Panc1 (cell line): ENCODE measurements around the gene EOLA2. TPM values are rescaled to one million over a fixed set of nuclear protein-coding genes. Genes with fewer than 3 reads are reported as not detected.

Source experiments
- ATAC-seq: fragments of 200-7000 bp; cut with Tn5 transposase; 2 replicates; pipeline ENCODE4 v1.9.1; 2020; ENCODE audit warnings: mild to moderate bottlenecking, moderate library complexity
- BruUV-seq: library from RNA; stranded (reverse); fragments of 400-500 nt; replicated peaks from 2 replicates; lab custom pipeline; 2021; lab: Mats Ljungman, UMichigan
- CTCF ChIA-PET: fragments of 300-600 bp; sonication (Branson Sonifier 250); formaldehyde crosslinking; loops from one replicate; lab custom pipeline; 2022; ENCODE audit warnings: antibody characterized with exemption; lab: Charles Lee
- POLR2A ChIA-PET: fragments of 300-600 bp; sonication (Branson Sonifier 250); formaldehyde crosslinking; loops from one replicate; lab custom pipeline; 2022; ENCODE audit warnings: antibody characterized with exemption; lab: Charles Lee
- DNase-seq: peaks from one replicate; pipeline ENCODE4 v3.0.0-alpha.2; 2010; ENCODE audit warnings: low read depth, low spot score
- H3K27ac ChIP-seq: 2 replicates; pipeline ENCODE4 v1.5.1; 2011; ENCODE audit warnings: mild to moderate bottlenecking, low read length, inconsistent platforms
- H3K27me3 ChIP-seq: fragments of 200-500 bp; sonication (Bioruptor generic); 2 replicates; pipeline ENCODE4 v1.6.0; 2014; ENCODE audit warnings: low read length, inconsistent platforms; ENCODE audit not compliant: control insufficient read depth, insufficient read depth
- H3K36me3 ChIP-seq: fragments of 200-500 bp; sonication (Bioruptor generic); 2 replicates; pipeline ENCODE4 v1.5.1; 2014; ENCODE audit warnings: inconsistent platforms, mild to moderate bottlenecking, low read length, moderate library complexity; ENCODE audit not compliant: control insufficient read depth, insufficient read depth
- H3K4me1 ChIP-seq: 2 replicates; pipeline ENCODE4 v1.5.1; 2011; ENCODE audit warnings: inconsistent platforms, mild to moderate bottlenecking, low read length, moderate library complexity; ENCODE audit not compliant: control insufficient read depth, insufficient read depth
- H3K4me3 ChIP-seq, 2 experiments: 2 replicates each; pipeline ENCODE4 v1.5.1; 2011 to 2012; ENCODE audit warnings: low read depth in 2 of 2, low read length in 2 of 2, mild to moderate bottlenecking in 2 of 2, inconsistent platforms in 1 of 2, moderate library complexity in 1 of 2
- H3K9me3 ChIP-seq: fragments of 200-500 bp; sonication (Bioruptor generic); 2 replicates; pipeline ENCODE4 v1.5.1; 2014; ENCODE audit warnings: low read depth, mild to moderate bottlenecking, inconsistent platforms, low read length, moderate library complexity; ENCODE audit not compliant: control insufficient read depth, insufficient read depth
- POLR2AphosphoS5 ChIP-seq: IDR thresholded peaks from 2 replicates; pipeline ENCODE4 v1.6.1; 2012; ENCODE audit warnings: mild to moderate bottlenecking, low read depth, low read length, moderate library complexity
- SIN3A ChIP-seq: IDR thresholded peaks from 2 replicates; pipeline ENCODE4 v1.6.1; 2012; ENCODE audit warnings: low read depth, mild to moderate bottlenecking, low read length, moderate library complexity, borderline replicate concordance; ENCODE audit not compliant: insufficient read depth
- TCF7L2 ChIP-seq: IDR thresholded peaks from 2 replicates; pipeline ENCODE4 v1.6.1; 2011; ENCODE audit warnings: mild to moderate bottlenecking, low read depth, low read length, inconsistent platforms
- in situ Hi-C: cut with HindIII; loops from 2 replicates; pipeline ENCODE4 v1.10.0; 2016; ENCODE audit warnings: low sequenced_read_pairs, low pct_unique_long_range_greater_than_20kb
- intact Hi-C: fragments of 100-400 bp; cut with micrococcal nuclease; formaldehyde crosslinking; loops from one replicate; pipeline ENCODE4 v1.10.0; 2022; ENCODE audit not compliant: unreplicated experiment
- total RNA-seq: library from RNA; stranded (reverse); gene quantifications from one replicate; pipeline ENCODE4 v1.2.1, GENCODE V29; 2021; ENCODE audit not compliant: unreplicated experiment
- TF ChIP-seq, protein P1 (sequence below), 2 experiments: IDR thresholded peaks; 2 replicates each; pipeline ENCODE4 v1.6.1; 2011 to 2012; ENCODE audit warnings: low read depth in 2 of 2, control low read depth in 1 of 2, low read length in 1 of 2, mild to moderate bottlenecking in 1 of 2, moderate library complexity in 1 of 2; ENCODE audit not compliant: insufficient read depth in 1 of 2
- TF ChIP-seq, protein P2 (sequence below): fragments of 450-650 bp; IDR thresholded peaks from 2 replicates; pipeline ENCODE4 v1.5.1; 2017; ENCODE audit warnings: mild to moderate bottlenecking

The EOLA2 gene
- total RNA-seq, 1 experiment from 2014 or later, result 75.0 TPM

DNA sequence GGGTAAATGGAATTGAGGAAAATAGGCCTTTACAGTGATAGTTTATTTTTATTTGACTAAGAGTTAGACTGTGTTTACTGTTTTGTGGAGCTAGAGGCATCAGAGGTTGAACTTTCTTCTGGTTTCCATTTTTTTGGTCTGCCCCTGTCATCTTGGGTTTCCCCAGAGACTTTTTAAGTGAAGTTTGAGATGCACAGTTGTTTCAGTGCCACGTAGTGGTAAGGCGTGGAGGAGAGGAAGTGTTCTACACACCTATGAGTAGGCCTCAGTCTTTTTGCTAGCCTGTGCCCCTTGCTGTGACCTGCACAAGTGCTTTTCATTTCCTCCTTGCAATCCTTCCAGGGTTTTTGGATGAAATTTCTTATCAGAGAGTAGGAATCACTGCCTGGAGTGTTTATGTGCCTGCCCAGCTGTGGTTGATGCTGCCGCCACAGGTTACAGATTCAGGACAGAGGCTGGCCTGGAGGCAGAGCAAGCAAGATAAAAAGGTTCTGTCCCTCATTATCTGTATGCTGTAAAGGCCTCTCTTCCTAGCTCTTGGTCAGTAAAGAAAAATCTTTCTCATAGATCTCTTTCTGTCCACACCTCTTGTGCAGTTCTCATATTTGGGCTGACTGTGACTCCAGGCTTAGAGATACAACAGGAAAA lies 21.4 kb downstream of the EOLA2 start:
- in situ Hi-C loops, result no loop called here
- intact Hi-C loops, result no loop called here
- ATAC-seq (no peak), DNase-seq (no peak)
- ChIA-PET POLR2A (no interaction called here), CTCF (no interaction called here)
- no TSS peak for BruUV-seq
- H3K36me3 ChIP-seq, result no peaks in the 10 kb centered on the region
- no peak overlapping the region for H3K4me3 ChIP-seq
- H3K27me3 ChIP-seq, result no peaks in the 10 kb centered on the region
- no peak for TF ChIP-seq TCF7L2
- H3K9me3 ChIP-seq, result no peaks in the 10 kb centered on the region
- H3K27ac ChIP-seq, result no peak overlapping the region
- H3K4me1 ChIP-seq, result no peaks in the 10 kb centered on the region

DNA sequence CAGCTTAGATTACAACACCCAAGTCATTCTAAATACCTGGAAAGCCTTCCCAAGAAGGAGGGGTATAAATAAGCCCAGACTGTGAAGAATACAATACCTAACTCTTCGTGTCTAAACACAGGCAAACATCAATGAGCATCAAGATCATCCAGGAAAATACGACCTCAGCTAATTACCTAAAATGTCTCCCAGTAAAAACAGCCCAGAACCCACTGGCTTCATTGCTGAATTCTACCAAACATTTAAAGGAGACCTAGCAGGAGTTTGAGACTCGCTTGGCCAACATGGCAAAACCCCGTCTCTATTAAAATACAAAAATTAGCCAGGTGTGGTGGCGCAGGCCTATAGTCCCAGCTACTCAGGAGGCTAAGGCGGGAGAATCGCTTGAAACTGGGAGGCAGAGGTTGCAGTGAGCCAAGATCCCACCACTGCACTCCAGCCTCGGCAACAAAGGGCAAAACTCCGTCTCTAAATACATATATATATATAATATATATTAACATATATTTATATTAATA lies 28.1 kb downstream of the EOLA2 start:
- no peaks in the 10 kb centered on the region for H3K27me3 ChIP-seq
- in situ Hi-C loops, result no loop called here
- no peak; the same call in 1 of the 2 replicates for ATAC-seq
- TF ChIP-seq SIN3A, result no peak
- TF ChIP-seq, protein P1, sequence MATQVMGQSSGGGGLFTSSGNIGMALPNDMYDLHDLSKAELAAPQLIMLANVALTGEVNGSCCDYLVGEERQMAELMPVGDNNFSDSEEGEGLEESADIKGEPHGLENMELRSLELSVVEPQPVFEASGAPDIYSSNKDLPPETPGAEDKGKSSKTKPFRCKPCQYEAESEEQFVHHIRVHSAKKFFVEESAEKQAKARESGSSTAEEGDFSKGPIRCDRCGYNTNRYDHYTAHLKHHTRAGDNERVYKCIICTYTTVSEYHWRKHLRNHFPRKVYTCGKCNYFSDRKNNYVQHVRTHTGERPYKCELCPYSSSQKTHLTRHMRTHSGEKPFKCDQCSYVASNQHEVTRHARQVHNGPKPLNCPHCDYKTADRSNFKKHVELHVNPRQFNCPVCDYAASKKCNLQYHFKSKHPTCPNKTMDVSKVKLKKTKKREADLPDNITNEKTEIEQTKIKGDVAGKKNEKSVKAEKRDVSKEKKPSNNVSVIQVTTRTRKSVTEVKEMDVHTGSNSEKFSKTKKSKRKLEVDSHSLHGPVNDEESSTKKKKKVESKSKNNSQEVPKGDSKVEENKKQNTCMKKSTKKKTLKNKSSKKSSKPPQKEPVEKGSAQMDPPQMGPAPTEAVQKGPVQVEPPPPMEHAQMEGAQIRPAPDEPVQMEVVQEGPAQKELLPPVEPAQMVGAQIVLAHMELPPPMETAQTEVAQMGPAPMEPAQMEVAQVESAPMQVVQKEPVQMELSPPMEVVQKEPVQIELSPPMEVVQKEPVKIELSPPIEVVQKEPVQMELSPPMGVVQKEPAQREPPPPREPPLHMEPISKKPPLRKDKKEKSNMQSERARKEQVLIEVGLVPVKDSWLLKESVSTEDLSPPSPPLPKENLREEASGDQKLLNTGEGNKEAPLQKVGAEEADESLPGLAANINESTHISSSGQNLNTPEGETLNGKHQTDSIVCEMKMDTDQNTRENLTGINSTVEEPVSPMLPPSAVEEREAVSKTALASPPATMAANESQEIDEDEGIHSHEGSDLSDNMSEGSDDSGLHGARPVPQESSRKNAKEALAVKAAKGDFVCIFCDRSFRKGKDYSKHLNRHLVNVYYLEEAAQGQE (IDR thresholded peaks at IDR 0.05; ENCODE audit: insufficient read depth in 1 of 2, low read depth in 2 of 2, low read length in 1 of 2), result no peak
- TF ChIP-seq, protein P2, sequence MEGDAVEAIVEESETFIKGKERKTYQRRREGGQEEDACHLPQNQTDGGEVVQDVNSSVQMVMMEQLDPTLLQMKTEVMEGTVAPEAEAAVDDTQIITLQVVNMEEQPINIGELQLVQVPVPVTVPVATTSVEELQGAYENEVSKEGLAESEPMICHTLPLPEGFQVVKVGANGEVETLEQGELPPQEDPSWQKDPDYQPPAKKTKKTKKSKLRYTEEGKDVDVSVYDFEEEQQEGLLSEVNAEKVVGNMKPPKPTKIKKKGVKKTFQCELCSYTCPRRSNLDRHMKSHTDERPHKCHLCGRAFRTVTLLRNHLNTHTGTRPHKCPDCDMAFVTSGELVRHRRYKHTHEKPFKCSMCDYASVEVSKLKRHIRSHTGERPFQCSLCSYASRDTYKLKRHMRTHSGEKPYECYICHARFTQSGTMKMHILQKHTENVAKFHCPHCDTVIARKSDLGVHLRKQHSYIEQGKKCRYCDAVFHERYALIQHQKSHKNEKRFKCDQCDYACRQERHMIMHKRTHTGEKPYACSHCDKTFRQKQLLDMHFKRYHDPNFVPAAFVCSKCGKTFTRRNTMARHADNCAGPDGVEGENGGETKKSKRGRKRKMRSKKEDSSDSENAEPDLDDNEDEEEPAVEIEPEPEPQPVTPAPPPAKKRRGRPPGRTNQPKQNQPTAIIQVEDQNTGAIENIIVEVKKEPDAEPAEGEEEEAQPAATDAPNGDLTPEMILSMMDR, result no peak
- no peak for TF ChIP-seq TCF7L2
- TF ChIP-seq POLR2AphosphoS5, result no peak
- no peaks in the 10 kb centered on the region for H3K36me3 ChIP-seq
- POLR2A ChIA-PET, result no interaction called here
- H3K4me3 ChIP-seq, result no peak overlapping the region
- H3K27ac ChIP-seq, result no peak overlapping the region
- H3K9me3 ChIP-seq, result no peaks in the 10 kb centered on the region
- H3K4me1 ChIP-seq, result no peaks in the 10 kb centered on the region
- DNase-seq, result no peak
- intact Hi-C loops, result no loop called here
- no TSS peak for BruUV-seq
- CTCF ChIA-PET, result no interaction called here
